Right cardiac atrium (tissue), 5 donors: Measurements from ENCODE around the gene ARAP2. TPM values are rescaled to one million over a fixed set of nuclear protein-coding genes. Genes with fewer than 3 reads are reported as not detected.

Experiments
- ATAC-seq, 2 donors: fragments of 200-7000 bp; cut with Tn5 transposase; one replicate each; pipeline versions ENCODE4 v1.8.0 to v1.9.1; 2020; ENCODE audit warnings: moderate library complexity in 2 of 2, mild to moderate bottlenecking in 1 of 2
- DNase-seq, 3 donors: peaks; one replicate each; pipeline ENCODE4 v3.0.0-alpha.2; 2020
- H3K27ac ChIP-seq: one replicate; pipeline ENCODE4 v1.5.1; 2013; ENCODE audit warnings: mild to moderate bottlenecking, low read length, control low read depth, moderate library complexity
- H3K27me3 ChIP-seq: one replicate; pipeline ENCODE4 v1.6.1; 2013; ENCODE audit not compliant: control insufficient read depth, insufficient read depth
- H3K4me1 ChIP-seq: one replicate; pipeline ENCODE4 v1.6.1; 2013; ENCODE audit warnings: low read length; ENCODE audit not compliant: control insufficient read depth, insufficient read depth
- H3K4me3 ChIP-seq: one replicate; pipeline ENCODE4 v1.5.1; 2013; ENCODE audit warnings: low read length, control low read depth
- H3K9me3 ChIP-seq: one replicate; pipeline ENCODE4 v1.6.1; 2013; ENCODE audit warnings: low read length; ENCODE audit not compliant: control insufficient read depth
- WGBS: extraction: QIAGEN DNeasy Blood & Tissue Kit; methylation state at CpG from one replicate; pipeline ENCODE4 v1.1.7; 2013; 5-methylcytosine and 5-hydroxymethylcytosine counted together
- intact Hi-C, 4 donors: fragments of 100-400 bp; cut with DNase I; formaldehyde crosslinking; loops; one replicate each; pipeline versions ENCODE4 v1.11.0 to v1.14.0; 2022 to 2023
- polyA plus RNA-seq: library from polyadenylated mRNA; stranded (reverse); fragments of 200-250 nt; gene quantifications from one replicate; pipeline ENCODE4 v1.2.3, GENCODE V29; 2013
- total RNA-seq, 4 donors: library from RNA; stranded (reverse); fragmentation: NEBNext Ultra II Directional; extraction: Animal tissue kit (Norgen Biotek cat#: 25700); gene quantifications; one replicate each; pipeline ENCODE4 v1.2.1, GENCODE V29; 2021
- donor health status: healthy with polysubstance abuse.
- donor health status: DM: no; HTN: yes; CAD: no.
- donor health status: DM: no; HTN: no; CAD: no.
- donor health status: DM: no; HTN: yes; CAD: no; lungs with severe emphysema.
- donor health status: DM: yes; HTN: yes; CAD: no.

Gene ARAP2
- total and polyA plus RNA-seq, 5 donors, result 0.72 to 9.4 (median 3.7) TPM

- Histone ChIP-seq H3K9me3 (no peaks in the 10 kb centered on the region), H3K27me3 (no peaks in the 10 kb centered on the region), H3K4me3 (no peak overlapping the region), H3K27ac (no peak overlapping the region), H3K4me1 (no peaks in the 10 kb centered on the region)
- DNase-seq (no peak), ATAC-seq (no peak)
- intact Hi-C loops, result no loop called here
- 82% methylated on average over 2 of the region's 2 CpGs for WGBS
These were observed 30.3 kb downstream of the ARAP2 start for GRCh38 chr4:36213977-36214376.

- whole genome bisulfite sequencing, result 88% methylated on average over 1 of the region's 1 CpG
- H3K4me3 ChIP-seq, result no peak overlapping the region
- H3K27me3 ChIP-seq, result no peaks in the 10 kb centered on the region
- no peaks in the 10 kb centered on the region for H3K4me1 ChIP-seq
- intact Hi-C loops, result no loop called here
- H3K27ac ChIP-seq, result no peak overlapping the region
- DNase-seq, result no peak
- no peaks in the 10 kb centered on the region for H3K9me3 ChIP-seq
- ATAC-seq, result no peak
These were observed 33.2 kb downstream of the ARAP2 start for GRCh38 chr4:36211084-36211483.

GRCh38 chr4:36209941-36210649 lies 34.2 kb downstream of the ARAP2 start:
- H3K4me1 ChIP-seq, result no peaks in the 10 kb centered on the region
- H3K4me3 ChIP-seq, result no peak overlapping the region
- H3K9me3 ChIP-seq, result no peaks in the 10 kb centered on the region
- ATAC-seq (no peak), DNase-seq (no peak)
- no peaks in the 10 kb centered on the region for H3K27me3 ChIP-seq
- no peak overlapping the region for H3K27ac ChIP-seq
- intact Hi-C loops, result no loop called here
- 65% methylated on average over 7 of the region's 7 CpGs for WGBS

GRCh38 chr4:36208893-36209473 lies 35.3 kb downstream of the ARAP2 start:
- Histone ChIP-seq H3K9me3 (no peaks in the 10 kb centered on the region), H3K27me3 (no peaks in the 10 kb centered on the region), H3K27ac (no peak overlapping the region), H3K4me1 (no peaks in the 10 kb centered on the region), H3K4me3 (no peak overlapping the region)
- ATAC-seq, result no peak
- no peak for DNase-seq
- intact Hi-C loops, result no loop called here
- WGBS, result 83% methylated on average over 4 of the region's 4 CpGs

GRCh38 chr4:36207831-36208520 lies 36.3 kb downstream of the ARAP2 start:
- no peak overlapping the region for H3K4me3 ChIP-seq
- H3K4me1 ChIP-seq, result no peaks in the 10 kb centered on the region
- H3K27me3 ChIP-seq, result no peaks in the 10 kb centered on the region
- WGBS, result 82% methylated on average over 9 of the region's 9 CpGs
- DNase-seq (no peak), ATAC-seq (no peak)
- no peak overlapping the region for H3K27ac ChIP-seq
- H3K9me3 ChIP-seq, result no peaks in the 10 kb centered on the region
- intact Hi-C loops, result no loop called here

- intact Hi-C loops, result no loop called here
- ATAC-seq (no peak), DNase-seq (no peak)
- WGBS, result 93% methylated on average over 1 of the region's 1 CpG
- H3K9me3 ChIP-seq, result no peaks in the 10 kb centered on the region
- no peaks in the 10 kb centered on the region for H3K27me3 ChIP-seq
- no peak overlapping the region for H3K4me3 ChIP-seq
- no peak overlapping the region for H3K27ac ChIP-seq
- H3K4me1 ChIP-seq, result no peaks in the 10 kb centered on the region
These were observed 36.9 kb downstream of the ARAP2 start for GRCh38 chr4:36207367-36207766.

GRCh38 chr4:36206603-36207311 lies 37.6 kb downstream of the ARAP2 start:
- Histone ChIP-seq H3K27me3 (no peaks in the 10 kb centered on the region), H3K4me3 (no peak overlapping the region), H3K27ac (no peak overlapping the region), H3K4me1 (no peaks in the 10 kb centered on the region), H3K9me3 (no peaks in the 10 kb centered on the region)
- ATAC-seq (no peak), DNase-seq (no peak)
- WGBS, result 82% methylated on average over 3 of the region's 3 CpGs
- intact Hi-C loops, result no loop called here

- H3K4me1 ChIP-seq, result no peaks in the 10 kb centered on the region
- intact Hi-C loops, result no loop called here
- WGBS, result 86% methylated on average over 3 of the region's 3 CpGs
- H3K27me3 ChIP-seq, result no peaks in the 10 kb centered on the region
- no peak overlapping the region for H3K4me3 ChIP-seq
- no peaks in the 10 kb centered on the region for H3K9me3 ChIP-seq
- DNase-seq (no peak), ATAC-seq (no peak)
- no peak overlapping the region for H3K27ac ChIP-seq
These were observed 38.3 kb downstream of the ARAP2 start for GRCh38 chr4:36206012-36206411.

- Histone ChIP-seq H3K27me3 (no peaks in the 10 kb centered on the region), H3K4me1 (no peaks in the 10 kb centered on the region), H3K27ac (no peak overlapping the region), H3K9me3 (no peaks in the 10 kb centered on the region), H3K4me3 (no peak overlapping the region)
- WGBS, result 92% methylated on average over 4 of the region's 4 CpGs
- DNase-seq, result no peak
- peak in 1 of 2 donors; percentile 19 for ATAC-seq
- intact Hi-C loops, result no loop called here
These were observed 45.5 kb downstream of the ARAP2 start for GRCh38 chr4:36198861-36199260.

- Histone ChIP-seq H3K27ac (no peak overlapping the region), H3K4me3 (no peak overlapping the region), H3K9me3 (no peaks in the 10 kb centered on the region), H3K27me3 (no peaks in the 10 kb centered on the region), H3K4me1 (no peaks in the 10 kb centered on the region)
- DNase-seq (no peak), ATAC-seq (peak; percentile 13 to 16)
- 86% methylated on average over 10 of the region's 10 CpGs for WGBS
- intact Hi-C loops, result no loop called here
These were observed 46.1 kb downstream of the ARAP2 start for GRCh38 chr4:36198068-36198808.
